ENCODE measurements around the gene CFAP221. TPM values are rescaled to one million over a fixed set of nuclear protein-coding genes. Genes with fewer than 3 reads are reported as not detected.

CFAP221 gene
- total RNA-seq, 1 donor, result not detected

- no peak for DNase-seq (ENCODE audit: low read depth)
- TF ChIP-seq CTCF (IDR thresholded peaks at IDR 0.05; ENCODE audit: insufficient read depth, low read depth, low read length), result no peak
Measured at GRCh38 chr2:119513832-119514231, 30.4 kb upstream of the CFAP221 start.

DNA sequence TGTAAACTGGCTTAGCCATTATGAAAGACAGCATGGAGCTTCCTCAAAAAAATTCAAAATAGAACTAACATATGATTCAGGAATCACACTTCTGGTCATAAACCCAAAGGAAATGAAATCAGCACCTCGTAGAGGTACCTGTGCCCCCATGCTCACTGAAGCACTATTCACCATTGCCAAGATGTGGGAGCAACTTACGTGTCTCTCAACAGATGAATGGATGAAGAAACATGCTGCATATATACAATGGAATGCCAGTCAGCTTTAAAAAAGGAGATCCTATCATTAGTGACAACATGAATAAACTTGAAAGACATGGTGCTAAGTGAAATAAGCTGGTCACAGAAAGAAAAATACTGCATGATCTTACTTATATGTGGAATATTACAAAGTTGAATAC, 28.1 kb upstream of the CFAP221 start:
- DNase-seq (ENCODE audit: low read depth), result no peak
- no peak for TF ChIP-seq CTCF (IDR thresholded peaks at IDR 0.05; ENCODE audit: insufficient read depth, low read depth, low read length)
- no peak overlapping the region for H3K4me3 ChIP-seq (ENCODE audit: low read depth, low read length)

More at GRCh38 chr2:119513832-119514231, 30.4 kb upstream of the CFAP221 start:
- no peak overlapping the region for H3K4me3 ChIP-seq (ENCODE audit: low read depth, low read length)

GRCh38 chr2:119517433-119517832, 26.8 kb upstream of the CFAP221 start:
- peak; percentile 74 for TF ChIP-seq CTCF (IDR thresholded peaks at IDR 0.05; ENCODE audit: insufficient read depth, low read depth, low read length)
- peak; percentile 40 for DNase-seq (ENCODE audit: low read depth)

DNA sequence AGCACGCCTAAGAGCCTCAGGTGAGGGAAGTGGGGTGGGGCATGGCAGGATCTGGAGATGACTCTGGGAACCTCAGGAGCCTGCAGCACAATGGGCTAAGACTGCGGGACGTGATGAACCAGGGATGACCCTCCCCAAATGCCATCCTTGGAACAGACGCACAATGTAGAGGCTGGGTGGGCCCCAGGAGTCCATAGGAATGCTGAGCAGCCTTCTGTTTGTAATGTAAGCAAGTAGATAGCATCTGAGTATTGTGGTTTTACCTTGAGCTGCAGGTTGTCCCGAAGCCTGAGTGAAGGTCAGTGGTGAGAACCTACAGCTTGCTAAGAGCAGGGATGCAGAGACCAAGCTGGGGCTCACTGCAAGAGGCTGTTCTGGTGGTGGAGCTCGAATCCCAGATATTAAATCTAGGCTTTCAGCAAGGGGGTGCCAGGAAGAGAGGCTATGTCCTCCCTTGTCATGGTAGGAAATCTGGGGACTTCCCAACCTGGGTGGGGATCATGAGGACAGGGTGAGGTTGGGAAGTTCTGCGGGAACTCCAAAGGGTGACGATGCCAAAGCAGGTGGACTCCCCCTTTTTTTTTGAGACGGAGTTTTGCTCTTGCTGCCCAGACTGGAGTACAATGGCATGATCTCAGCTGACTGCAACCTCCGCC, 25.7 kb upstream of the CFAP221 start:
- no peak overlapping the region for H3K4me3 ChIP-seq (ENCODE audit: low read depth, low read length)
- no peak for TF ChIP-seq CTCF (IDR thresholded peaks at IDR 0.05; ENCODE audit: insufficient read depth, low read depth, low read length)
- DNase-seq (ENCODE audit: low read depth), result no peak

More at GRCh38 chr2:119517433-119517832, 26.8 kb upstream of the CFAP221 start:
- H3K4me3 ChIP-seq (ENCODE audit: low read depth, low read length), result no peak overlapping the region

DNA sequence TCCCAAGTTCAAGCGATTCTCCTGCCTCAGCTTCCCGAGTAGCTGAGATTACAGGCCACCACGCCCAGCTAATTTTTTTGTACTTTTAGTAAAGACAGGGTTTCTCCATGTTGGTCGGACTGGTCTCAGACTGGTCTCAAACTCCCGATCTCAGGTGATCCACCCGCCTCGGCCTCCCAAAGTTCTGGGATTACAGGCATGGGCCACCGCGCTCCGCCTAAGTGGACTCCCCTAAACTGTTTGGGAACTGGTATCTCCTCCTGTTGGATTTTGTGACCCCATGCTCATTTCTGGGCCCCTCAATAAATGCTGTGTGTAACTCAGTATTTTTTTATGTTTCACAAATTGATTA, 25.2 kb upstream of the CFAP221 start:
- DNase-seq (ENCODE audit: low read depth), result no peak
- TF ChIP-seq CTCF (IDR thresholded peaks at IDR 0.05; ENCODE audit: insufficient read depth, low read depth, low read length), result no peak
- no peak overlapping the region for H3K4me3 ChIP-seq (ENCODE audit: low read depth, low read length)

DNA sequence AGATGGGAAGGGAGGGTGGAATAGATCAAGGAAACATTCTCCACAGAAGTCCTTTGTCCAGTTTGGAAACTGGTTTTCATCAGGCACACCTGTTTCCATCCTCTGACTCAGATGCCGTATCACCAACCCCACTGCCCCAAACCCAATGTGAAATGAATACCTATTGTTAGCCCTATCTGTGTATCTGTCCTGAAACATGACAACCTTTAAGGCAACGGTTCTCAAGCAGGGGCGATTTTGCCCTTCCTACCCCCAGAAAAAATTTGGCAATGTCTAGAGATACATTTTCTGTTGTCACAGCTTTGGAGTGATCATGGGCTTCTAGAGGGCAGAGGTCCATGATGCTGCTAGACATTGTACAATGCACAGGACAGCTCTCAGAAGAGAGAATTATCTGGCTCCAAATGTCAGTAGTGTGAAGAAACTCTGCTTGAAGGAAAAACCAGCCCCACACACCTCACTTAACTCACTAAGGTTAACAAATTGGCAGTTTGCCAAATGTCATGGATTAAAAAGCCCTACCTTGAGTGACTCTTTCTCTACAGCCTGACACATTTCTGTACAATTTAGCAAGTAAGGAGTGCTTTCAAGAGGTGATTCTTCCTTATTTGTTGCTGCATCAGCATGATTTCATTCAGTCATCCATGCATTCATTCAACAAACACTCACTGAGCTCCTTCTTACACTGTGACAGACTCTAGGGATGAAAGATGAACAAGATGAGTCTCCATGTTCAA, 23.4 kb upstream of the CFAP221 start:
- H3K4me3 ChIP-seq (ENCODE audit: low read depth, low read length), result no peak overlapping the region
- TF ChIP-seq CTCF (IDR thresholded peaks at IDR 0.05; ENCODE audit: insufficient read depth, low read depth, low read length), result no peak
- DNase-seq (ENCODE audit: low read depth), result no peak
